K562 (cell line): Measurements from ENCODE around the gene PRCC. TPM values are rescaled to one million over a fixed set of nuclear protein-coding genes. Genes with fewer than 3 reads are reported as not detected.

Experiments
- ATF1 ChIP-seq, 2 experiments: fragments of 450-650 bp in 1 of 2; IDR thresholded peaks; 2 replicates each; pipeline ENCODE4 v1.6.1; 2016; ENCODE audit warnings: missing compliant biosample characterization in 1 of 2, missing genetic modification characterization in 1 of 2
- ATF7 ChIP-seq: fragments of 450-650 bp; IDR thresholded peaks from 2 replicates; pipeline ENCODE4 v1.7.1; 2014; ENCODE audit warnings: mild to moderate bottlenecking, moderate library complexity
- CTBP1 ChIP-seq: fragments of 450-650 bp; IDR thresholded peaks from 2 replicates; pipeline ENCODE4 v1.6.1; 2016; ENCODE audit warnings: borderline replicate concordance
- CXXC5 ChIP-seq: fragments of 250-450 bp; sonication (Bioruptor Pico); IDR thresholded peaks from 2 replicates; pipeline ENCODE4 v1.8.0; 2022; ENCODE audit warnings: inconsistent platforms, mild to moderate bottlenecking, moderate library complexity
- EZH2 ChIP-seq: IDR thresholded peaks from 2 replicates; pipeline ENCODE4 v1.6.1; 2012; ENCODE audit warnings: low read depth, mild to moderate bottlenecking, inconsistent platforms, low read length, borderline replicate concordance
- MCM7 ChIP-seq, 2 experiments: fragments of 450-650 bp; IDR thresholded peaks; 2 replicates each; pipeline ENCODE4 v1.6.1; 2016 to 2018
- NCOA1 ChIP-seq: fragments of 450-650 bp; IDR thresholded peaks from 2 replicates; pipeline ENCODE4 v1.6.1; 2016; ENCODE audit warnings: low read depth
- RBFOX2 ChIP-seq: fragments of 200-400 bp; formaldehyde crosslinking; IDR thresholded peaks from 2 replicates; pipeline ENCODE4 v1.6.1; 2017; ENCODE audit warnings: low read depth, mild to moderate bottlenecking, low read length, moderate library complexity
- SREBF2 ChIP-seq: sonication (generic); formaldehyde crosslinking; IDR thresholded peaks from 2 replicates; pipeline ENCODE4 v1.4.0; 2020; ENCODE audit warnings: mild to moderate bottlenecking, missing genetic modification reagents
- ZBTB7A ChIP-seq: IDR thresholded peaks from 2 replicates; pipeline ENCODE4 v1.6.1; 2011; ENCODE audit warnings: low read depth, mild to moderate bottlenecking, low read length, moderate library complexity, borderline replicate concordance; ENCODE audit not compliant: control insufficient read depth
- polyA plus RNA-seq, 8 experiments: library from polyadenylated mRNA; depleted of rRNA in 4 of 8; stranded (reverse) in 5 of 8; unstranded in 3 of 8; fragments of >200 nt; fragmentation: Nextera tagmentation in 2 of 8; fragmentation: Illumina TruSeq in 1 of 8; extraction: Ambion mirVana in 2 of 8; extraction: Trizol in 1 of 8; gene quantifications; 2 replicates each; pipeline versions ENCODE4 v1.2.1 to v1.2.3, GENCODE V29; 2011 to 2014; ENCODE audit warnings: inconsistent platforms in 1 of 8, missing spikeins in 1 of 8
- total RNA-seq, 7 experiments: library from RNA; depleted of rRNA in 6 of 7; stranded (reverse); fragments of >200 nt in 6 of 7; fragmentation: Illumina TruSeq in 2 of 7; extraction: Trizol in 2 of 7; gene quantifications; 2 replicates each; pipeline versions ENCODE4 v1.2.1 to v1.2.3, GENCODE V29; 2011 to 2021; ENCODE audit warnings: low replicate concordance in 1 of 7
- TF ChIP-seq, protein P1 (sequence below): fragments of 450-650 bp; IDR thresholded peaks from 2 replicates; pipeline ENCODE4 v1.6.1; 2018; ENCODE audit not compliant: partially characterized antibody
- TF ChIP-seq, protein P2 (sequence below): sonication (generic); formaldehyde crosslinking; IDR thresholded peaks from 2 replicates; pipeline ENCODE4 v1.8.1; 2022; ENCODE audit warnings: missing genetic modification reagents
- TF ChIP-seq, protein P3 (sequence below): fragments of 450-650 bp; IDR thresholded peaks from 2 replicates; pipeline ENCODE4 v1.6.1; 2014; ENCODE audit warnings: low read depth, mild to moderate bottlenecking, moderate library complexity, borderline replicate concordance
- TF ChIP-seq, protein P4 (sequence below), 3 experiments: fragments of 200-800 bp in 1 of 3; sonication (Bioruptor generic) in 1 of 3; sonication (generic) in 1 of 3; formaldehyde crosslinking in 1 of 3; IDR thresholded peaks; 2 replicates each; pipeline versions ENCODE4 v1.6.1 to v1.8.0; 2016 to 2022; ENCODE audit warnings: mild to moderate bottlenecking in 2 of 3, missing compliant biosample characterization in 2 of 3, missing genetic modification characterization in 2 of 3, missing genetic modification reagents in 1 of 3
- TF ChIP-seq, protein P5 (sequence below): fragments of 450-650 bp; IDR thresholded peaks from 2 replicates; pipeline ENCODE4 v1.6.1; 2016
- TF ChIP-seq, protein P6 (sequence below): sonication (generic); formaldehyde crosslinking; IDR thresholded peaks from 2 replicates; pipeline ENCODE4 v1.8.0; 2022; ENCODE audit warnings: missing genetic modification reagents, mild to moderate bottlenecking, moderate library complexity, borderline replicate concordance

Gene PRCC
- total and polyA plus RNA-seq, 9 of the 15 experiments (the other 6 are each of a cell fraction or from before 2014, with no cell fraction given) = 23.9 to 201 (median 41.1) TPM

DNA sequence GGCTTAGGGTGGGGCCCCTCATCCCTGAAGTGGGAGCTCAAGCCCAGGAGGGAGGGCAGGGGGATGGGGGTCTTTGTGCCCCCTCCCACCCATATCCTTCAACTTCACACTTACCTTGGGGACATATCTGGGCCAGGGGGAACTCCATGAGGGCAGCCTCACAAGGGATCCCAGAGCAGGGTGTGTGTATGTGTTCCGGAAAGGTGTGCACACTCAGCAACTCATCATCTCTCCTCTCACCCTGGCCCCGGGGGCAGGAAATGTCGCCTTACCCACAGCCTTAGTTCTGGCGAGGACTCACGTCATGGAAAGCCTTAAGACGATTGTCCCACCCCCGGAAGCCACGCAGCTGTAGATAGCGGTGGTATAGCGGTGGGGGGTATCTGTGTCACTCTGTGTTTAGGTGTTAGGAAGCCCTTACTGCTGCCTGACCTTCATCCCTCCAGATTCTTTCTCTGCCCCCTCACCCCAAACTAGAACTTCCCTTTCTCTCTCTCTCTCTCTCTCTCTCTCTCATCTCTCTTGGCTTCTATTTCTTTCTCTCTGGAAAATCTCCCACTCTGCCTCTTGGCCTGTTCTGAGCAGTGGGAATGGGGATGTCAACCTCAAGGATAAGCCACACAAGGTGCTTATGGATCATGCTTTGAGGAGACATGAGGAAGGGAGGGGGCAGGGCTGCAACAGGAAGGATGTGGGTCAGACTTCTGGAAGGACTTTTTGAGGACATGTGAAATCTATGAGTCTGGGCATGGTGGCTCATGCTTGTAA is 49.4 kb downstream of the PRCC start, which contains the start of gene SH2D2A (continued):
- TF ChIP-seq, protein P1, sequence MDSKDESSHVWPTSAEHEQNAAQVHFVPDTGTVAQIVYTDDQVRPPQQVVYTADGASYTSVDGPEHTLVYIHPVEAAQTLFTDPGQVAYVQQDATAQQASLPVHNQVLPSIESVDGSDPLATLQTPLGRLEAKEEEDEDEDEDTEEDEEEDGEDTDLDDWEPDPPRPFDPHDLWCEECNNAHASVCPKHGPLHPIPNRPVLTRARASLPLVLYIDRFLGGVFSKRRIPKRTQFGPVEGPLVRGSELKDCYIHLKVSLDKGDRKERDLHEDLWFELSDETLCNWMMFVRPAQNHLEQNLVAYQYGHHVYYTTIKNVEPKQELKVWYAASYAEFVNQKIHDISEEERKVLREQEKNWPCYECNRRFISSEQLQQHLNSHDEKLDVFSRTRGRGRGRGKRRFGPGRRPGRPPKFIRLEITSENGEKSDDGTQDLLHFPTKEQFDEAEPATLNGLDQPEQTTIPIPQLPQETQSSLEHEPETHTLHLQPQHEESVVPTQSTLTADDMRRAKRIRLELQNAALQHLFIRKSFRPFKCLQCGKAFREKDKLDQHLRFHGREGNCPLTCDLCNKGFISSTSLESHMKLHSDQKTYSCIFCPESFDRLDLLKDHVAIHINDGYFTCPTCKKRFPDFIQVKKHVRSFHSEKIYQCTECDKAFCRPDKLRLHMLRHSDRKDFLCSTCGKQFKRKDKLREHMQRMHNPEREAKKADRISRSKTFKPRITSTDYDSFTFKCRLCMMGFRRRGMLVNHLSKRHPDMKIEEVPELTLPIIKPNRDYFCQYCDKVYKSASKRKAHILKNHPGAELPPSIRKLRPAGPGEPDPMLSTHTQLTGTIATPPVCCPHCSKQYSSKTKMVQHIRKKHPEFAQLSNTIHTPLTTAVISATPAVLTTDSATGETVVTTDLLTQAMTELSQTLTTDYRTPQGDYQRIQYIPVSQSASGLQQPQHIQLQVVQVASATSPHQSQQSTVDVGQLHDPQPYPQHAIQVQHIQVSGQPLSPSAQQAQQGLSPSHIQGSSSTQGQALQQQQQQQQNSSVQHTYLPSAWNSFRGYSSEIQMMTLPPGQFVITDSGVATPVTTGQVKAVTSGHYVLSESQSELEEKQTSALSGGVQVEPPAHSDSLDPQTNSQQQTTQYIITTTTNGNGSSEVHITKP = peak; percentile 38
- TF ChIP-seq, protein P2, sequence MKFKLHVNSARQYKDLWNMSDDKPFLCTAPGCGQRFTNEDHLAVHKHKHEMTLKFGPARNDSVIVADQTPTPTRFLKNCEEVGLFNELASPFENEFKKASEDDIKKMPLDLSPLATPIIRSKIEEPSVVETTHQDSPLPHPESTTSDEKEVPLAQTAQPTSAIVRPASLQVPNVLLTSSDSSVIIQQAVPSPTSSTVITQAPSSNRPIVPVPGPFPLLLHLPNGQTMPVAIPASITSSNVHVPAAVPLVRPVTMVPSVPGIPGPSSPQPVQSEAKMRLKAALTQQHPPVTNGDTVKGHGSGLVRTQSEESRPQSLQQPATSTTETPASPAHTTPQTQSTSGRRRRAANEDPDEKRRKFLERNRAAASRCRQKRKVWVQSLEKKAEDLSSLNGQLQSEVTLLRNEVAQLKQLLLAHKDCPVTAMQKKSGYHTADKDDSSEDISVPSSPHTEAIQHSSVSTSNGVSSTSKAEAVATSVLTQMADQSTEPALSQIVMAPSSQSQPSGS = no peak
- peak; percentile 60 for TF ChIP-seq RBFOX2
- TF ChIP-seq SREBF2 (CRISPR knock-in tag) = no peak
- peak; percentile 88 for TF ChIP-seq ZBTB7A
- peak; percentile 74 for TF ChIP-seq ATF7
- TF ChIP-seq CTBP1 = 0 out of 2 replicates have a peak, but pooled peaks have one; percentile 41
- TF ChIP-seq ATF1 (CRISPR knock-in tag; IDR thresholded peaks at IDR 0.05) = no peak; the same call in 1 of the 2 replicates
- peak; percentile 92 for TF ChIP-seq ATF1 (tag; IDR thresholded peaks at IDR 0.05)
- TF ChIP-seq, protein P3, sequence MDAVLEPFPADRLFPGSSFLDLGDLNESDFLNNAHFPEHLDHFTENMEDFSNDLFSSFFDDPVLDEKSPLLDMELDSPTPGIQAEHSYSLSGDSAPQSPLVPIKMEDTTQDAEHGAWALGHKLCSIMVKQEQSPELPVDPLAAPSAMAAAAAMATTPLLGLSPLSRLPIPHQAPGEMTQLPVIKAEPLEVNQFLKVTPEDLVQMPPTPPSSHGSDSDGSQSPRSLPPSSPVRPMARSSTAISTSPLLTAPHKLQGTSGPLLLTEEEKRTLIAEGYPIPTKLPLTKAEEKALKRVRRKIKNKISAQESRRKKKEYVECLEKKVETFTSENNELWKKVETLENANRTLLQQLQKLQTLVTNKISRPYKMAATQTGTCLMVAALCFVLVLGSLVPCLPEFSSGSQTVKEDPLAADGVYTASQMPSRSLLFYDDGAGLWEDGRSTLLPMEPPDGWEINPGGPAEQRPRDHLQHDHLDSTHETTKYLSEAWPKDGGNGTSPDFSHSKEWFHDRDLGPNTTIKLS = 0 out of 2 replicates have a peak, but pooled peaks have one; percentile 33
- TF ChIP-seq EZH2 = no peak
- TF ChIP-seq, protein P4, sequence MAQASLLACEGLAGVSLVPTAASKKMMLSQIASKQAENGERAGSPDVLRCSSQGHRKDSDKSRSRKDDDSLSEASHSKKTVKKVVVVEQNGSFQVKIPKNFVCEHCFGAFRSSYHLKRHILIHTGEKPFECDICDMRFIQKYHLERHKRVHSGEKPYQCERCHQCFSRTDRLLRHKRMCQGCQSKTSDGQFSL (CRISPR knock-in tag; IDR thresholded peaks at IDR 0.05) = no peak
- TF ChIP-seq, protein P4 (tag; IDR thresholded peaks at IDR 0.05) = no peak
- TF ChIP-seq, protein P5, sequence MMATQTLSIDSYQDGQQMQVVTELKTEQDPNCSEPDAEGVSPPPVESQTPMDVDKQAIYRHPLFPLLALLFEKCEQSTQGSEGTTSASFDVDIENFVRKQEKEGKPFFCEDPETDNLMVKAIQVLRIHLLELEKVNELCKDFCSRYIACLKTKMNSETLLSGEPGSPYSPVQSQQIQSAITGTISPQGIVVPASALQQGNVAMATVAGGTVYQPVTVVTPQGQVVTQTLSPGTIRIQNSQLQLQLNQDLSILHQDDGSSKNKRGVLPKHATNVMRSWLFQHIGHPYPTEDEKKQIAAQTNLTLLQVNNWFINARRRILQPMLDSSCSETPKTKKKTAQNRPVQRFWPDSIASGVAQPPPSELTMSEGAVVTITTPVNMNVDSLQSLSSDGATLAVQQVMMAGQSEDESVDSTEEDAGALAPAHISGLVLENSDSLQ = peak; percentile 46
- TF ChIP-seq, protein P6, sequence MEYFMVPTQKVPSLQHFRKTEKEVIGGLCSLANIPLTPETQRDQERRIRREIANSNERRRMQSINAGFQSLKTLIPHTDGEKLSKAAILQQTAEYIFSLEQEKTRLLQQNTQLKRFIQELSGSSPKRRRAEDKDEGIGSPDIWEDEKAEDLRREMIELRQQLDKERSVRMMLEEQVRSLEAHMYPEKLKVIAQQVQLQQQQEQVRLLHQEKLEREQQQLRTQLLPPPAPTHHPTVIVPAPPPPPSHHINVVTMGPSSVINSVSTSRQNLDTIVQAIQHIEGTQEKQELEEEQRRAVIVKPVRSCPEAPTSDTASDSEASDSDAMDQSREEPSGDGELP (CRISPR knock-in tag) = peak; percentile 64; the same call in 1 of the 2 replicates
- peak; percentile 65 for TF ChIP-seq CXXC5
- no peak for TF ChIP-seq MCM7 (IDR thresholded peaks at IDR 0.05)
- TF ChIP-seq NCOA1 = peak; percentile 72; the same call in 1 of the 2 replicates
